HG02588 (cell line): ENCODE measurements around the gene DOCK4.

Experiments
- ATAC-seq: cut with Tn5 transposase; IDR thresholded peaks from one replicate; pipeline ENCODE4 v1.9.1; 2021; ENCODE audit warnings: mild to moderate bottlenecking, moderate library complexity; ENCODE audit not compliant: unreplicated experiment

The DOCK4 gene

DNA sequence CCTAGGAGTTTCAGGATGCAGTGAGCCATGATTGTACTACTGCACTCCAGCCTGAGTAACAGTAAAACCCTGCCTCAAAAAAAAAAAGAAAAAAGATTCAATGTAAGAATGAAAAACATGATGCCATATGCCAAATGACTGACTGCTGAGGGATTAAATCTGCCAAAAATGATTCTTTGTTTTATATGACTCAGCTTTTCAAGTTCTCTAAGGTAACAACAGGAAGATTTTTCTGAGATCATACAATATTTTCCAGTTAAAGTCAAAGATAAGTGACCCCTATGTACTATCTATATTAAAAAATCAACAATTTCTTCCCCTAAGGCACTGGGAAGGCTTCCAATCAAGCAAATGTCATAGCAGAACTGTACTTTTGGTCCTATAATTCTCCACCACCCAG lies 372.7 kb downstream of the DOCK4 start:
- ATAC-seq: no peak

DNA sequence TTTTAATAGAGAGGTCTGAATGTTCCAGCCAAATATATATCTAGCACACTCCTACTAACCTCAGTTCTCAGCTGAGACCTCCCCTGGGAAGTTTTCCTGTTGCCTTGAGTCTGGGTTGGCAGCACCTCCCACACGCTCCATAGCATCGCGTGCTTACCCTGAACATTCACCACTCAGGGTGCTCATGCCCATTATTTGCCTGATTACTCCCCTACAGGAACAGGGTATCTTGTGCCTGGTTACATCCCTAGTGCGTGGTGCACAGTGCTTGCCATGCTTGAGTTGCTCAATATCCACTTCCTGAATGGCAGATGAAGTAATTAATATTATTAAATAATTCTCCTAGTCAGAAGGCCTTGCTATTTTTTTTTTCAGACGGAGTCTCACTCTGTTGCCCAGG lies 374.0 kb downstream of the DOCK4 start:
- ATAC-seq: no peak

DNA sequence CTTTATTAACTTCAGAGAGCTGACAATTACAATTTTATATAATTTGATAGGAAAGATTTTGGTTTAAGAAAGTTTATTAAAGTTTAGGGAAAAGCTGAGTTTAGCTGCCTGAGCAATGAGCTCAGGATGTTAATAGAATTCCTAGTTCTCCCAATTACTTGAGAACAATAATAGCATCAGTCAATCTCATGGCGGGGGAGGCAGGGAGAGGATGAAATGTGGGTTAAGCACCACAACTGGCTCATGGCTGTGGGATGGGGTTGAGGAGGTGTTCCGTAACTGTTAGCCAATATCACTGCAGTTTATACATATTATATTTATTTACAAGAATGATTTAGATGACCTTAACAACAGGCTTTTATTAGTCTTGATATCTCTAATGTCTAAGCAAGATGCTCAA lies 377.0 kb downstream of the DOCK4 start:
- ATAC-seq: no peak

DNA sequence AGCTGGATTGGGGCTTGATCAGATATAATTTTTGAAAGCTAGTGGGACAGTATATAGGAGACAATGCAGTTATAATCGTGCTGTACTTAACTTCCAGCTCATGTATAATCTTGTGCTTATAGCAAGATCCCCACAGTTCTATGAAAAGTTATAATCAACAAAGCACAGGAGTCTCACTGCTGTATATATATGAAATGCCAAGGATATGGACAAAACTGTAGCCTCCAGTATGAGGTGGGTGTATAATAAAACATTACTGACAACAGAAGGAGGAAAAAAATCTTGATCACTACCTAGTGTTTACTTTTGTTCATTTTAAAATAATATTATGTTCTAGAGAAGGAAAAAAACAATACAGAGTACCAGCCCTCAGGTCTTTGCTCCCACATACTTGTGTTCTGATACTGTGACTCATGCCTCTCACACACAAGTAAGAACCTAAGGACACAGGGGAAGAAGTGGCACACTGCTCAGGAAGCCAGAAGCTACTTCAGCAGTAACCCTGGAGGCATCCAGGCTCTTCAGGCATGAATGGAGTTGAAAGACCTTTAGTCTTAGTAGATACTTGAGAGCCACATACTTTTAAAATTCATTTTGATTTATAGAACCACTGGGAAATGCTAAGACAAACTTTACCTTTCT lies 378.2 kb downstream of the DOCK4 start:
- ATAC-seq: no peak

DNA sequence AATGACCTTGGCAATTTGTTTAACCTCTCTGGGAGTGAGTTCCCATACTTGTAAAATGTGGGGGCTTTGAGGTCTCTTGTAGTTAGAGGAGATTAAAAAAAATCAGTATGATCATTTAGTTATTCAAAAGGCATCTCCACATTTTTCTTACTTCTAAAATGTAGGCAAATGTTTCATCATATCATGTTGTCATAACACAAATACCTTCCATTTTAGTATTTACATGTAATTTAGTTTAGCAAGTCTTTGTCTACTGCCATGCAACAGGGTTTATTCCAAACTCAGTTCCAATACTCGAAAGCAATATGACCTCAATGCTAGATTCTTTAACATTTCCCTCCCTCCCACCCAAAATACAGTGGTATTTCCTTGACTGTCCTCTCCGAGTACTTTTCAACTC lies 381.2 kb downstream of the DOCK4 start:
- no peak for ATAC-seq

DNA sequence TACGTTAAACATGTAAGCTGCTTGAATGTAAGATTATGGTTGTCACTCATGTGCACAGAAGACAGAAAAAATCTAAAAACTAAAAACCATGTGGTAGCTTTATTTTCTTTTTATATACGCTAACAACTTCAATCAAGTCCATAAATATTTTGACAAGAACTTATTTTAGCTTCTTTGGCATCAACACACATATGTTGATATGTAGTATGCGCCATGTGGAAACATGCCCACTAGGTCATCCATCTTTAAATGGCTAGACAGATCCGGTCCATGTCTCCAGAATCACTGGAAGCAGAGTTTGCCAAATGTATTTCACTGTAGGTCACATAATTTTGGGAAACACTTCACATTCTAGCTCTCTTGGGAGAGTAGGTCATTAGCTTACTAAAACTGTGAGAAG lies 382.4 kb downstream of the DOCK4 start:
- ATAC-seq: no peak

DNA sequence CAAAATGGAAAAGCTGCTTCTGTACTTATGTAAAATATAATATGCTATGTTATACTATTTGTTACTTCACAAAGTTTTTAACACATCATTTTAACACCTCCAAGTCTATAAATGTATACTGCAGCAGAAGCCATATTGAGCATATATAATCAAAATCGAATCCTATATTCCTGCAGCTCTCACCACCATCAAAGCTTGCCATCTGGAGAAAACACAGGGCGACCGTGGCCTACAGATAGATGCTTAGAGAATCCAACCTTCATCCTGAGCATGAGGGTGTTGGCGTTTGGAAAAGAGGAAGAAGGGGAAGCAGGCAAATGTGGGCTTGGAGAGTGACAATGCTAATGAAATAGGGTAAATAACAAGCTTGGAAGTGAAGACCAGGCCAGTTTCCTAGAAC lies 385.2 kb downstream of the DOCK4 start:
- ATAC-seq: no peak

DNA sequence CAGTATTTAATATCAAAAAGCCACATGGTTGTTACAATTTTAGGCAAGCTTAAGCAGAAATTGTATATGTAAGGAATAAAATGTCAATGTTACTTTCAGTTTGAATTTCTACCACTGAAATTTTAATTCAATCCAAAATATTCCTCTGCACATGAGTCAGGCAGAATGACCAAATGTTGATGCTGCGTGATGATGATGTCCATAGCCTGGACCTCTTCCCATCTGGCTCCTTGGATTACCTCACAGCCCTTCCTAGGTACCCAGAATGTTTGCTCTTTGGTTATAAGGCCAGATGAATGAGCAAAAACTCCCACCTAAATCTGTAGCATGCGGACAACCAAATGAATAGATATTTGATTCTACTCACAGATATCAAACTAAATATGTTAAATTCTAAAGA lies 385.6 kb downstream of the DOCK4 start:
- ATAC-seq: no peak

DNA sequence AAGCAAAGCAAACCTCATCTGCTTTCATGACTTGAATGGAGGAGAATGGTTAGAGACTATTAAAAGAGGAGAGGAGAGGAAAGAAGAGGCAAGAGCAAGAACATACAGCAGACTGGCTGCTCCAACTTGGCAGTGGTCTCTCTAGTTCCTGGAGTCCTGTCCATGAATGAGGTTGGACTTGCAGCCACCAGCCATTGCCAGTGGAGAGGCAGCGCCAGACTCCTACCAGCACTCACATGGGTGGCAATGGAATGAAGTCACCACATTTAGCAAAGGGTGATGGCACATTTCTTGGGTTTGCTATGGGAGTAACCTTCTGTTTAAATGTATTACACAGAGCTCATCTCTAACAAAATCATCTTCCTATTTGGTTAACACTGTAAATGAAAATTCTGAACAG lies 386.1 kb downstream of the DOCK4 start:
- no peak for ATAC-seq

DNA sequence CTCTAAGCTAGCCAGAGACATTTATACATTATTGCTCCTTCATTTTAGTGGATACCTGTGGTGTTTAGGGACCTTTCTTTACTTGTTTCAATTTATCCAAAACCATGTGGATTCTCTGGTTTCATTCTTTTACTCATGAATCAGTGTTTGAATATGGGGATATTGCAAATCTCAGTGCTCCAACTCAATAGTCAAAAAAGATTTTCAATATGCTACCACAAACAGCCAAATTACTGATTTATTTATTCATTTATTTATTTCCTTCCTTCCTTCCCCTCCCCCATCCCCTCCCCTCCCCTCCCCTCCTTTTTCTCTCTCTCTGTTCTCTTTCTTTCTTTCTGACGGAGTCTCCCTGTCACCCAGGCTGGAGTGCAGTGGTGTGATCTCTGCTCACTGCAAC lies 390.8 kb downstream of the DOCK4 start:
- ATAC-seq: no peak

DNA sequence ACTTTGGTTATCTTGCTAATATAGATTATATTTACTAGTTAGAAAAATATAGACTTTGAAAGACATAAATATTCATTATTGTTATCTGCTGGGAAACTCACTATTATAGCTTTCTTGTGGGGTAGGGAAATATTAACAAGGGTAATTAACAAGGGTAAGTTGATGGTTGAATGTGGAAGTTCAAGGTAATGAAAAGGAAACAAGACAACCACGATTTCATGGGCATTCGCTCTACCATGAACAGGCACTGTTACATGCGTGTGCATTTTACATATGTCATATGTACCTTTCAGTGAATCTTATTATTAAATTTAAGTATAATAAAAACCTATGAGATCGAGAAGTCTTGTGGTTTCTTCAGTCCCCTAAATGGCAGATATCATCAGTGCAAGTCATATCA lies 392.9 kb downstream of the DOCK4 start:
- no peak for ATAC-seq

DNA sequence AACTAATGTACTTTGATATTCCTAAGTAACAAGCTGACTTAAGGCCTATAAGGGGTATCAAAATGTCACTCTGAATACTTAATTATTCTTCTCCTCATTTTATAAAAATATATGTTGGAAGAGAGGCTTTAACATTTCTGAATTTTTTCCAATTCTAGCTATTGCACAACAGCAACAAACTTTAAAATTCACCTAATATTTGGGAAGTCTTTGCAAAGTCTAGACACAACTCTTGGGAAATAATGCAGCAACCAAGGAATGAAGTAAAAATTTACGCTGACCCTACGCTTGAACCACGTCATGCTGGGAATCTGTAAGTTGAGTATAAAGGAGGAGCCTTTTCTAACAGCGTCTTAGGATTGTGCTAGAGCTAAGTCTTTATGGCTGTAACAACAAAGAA lies 400.0 kb downstream of the DOCK4 start:
- no peak for ATAC-seq

DNA sequence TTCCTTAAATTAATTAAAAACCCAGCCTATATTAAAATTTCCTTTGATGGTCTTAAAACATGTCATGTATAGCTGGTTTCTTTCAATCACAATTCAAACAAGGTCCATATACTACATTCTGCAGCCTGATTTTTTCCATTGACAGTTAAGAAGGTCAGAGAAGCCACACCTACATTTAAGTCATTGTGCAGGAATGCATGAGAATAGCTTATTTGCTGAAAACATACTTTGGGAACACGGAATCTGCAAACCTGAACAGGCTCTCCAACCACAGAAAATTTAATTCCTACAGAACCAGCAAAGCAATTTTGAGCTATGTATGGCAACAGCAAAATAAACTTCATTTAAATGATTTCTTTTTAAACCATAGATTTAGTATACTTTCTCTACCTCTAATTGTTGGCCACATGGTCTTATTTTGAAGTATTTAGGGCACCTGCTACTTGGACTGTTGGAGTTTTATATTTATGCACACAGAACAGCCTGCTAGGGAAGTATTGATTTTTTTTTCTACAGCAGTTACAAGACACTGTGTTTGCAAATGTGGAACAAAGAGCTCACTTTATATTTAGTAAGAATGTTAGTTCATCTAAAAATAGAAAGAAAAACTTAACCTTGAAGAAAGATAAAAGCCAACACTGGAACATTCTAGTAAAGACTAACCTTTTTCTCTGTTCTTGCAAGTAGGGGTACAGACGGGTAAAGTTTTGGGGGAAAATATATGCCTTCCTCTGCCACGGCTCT lies 403.0 kb downstream of the DOCK4 start:
- no peak for ATAC-seq

DNA sequence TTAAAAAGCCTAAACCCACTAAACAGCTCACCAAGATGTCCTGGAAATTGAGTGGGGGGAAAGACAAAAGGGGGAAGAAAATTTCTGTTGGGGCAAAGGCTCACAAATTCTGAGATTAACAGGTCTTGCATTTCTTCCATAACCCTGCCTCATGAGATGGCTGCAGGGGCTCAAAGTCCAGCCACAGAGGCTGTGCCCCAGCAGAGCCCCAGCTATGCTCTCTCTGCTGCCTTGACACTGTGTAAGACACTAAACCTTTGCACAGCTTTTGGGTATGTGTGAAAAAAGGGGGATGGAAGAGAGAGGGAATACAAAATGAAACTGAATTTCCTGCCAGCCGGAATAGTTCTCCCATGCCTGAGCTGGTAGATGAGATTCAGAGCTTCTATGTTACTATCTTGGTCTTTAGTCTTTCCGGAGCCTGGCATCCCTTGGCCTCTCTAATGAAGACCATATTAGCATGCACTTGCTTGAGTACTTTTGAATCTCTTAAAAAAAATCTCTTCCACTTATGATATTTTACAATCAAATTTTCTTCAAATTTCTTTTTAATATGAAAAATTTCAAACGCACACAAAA lies 403.9 kb downstream of the DOCK4 start:
- no peak for ATAC-seq

DNA sequence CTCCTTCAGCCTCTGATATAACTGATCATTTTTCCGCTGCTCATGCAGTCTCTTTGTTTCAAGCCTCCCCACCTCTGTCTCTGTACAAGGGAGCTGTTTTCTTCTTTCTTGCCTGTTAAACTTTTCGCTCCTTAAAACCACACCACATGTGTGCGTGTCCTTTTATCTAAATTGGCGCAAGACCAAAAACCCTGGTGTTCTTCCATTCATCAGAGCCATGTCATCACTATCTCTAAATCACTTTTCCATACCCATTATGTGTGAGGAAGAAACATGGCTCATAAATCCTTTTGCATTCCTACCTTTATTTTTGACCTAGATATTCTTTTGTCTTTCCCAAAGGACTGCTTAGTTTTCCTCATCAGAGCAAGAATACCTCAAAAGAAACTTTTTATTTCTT lies 404.9 kb downstream of the DOCK4 start:
- ATAC-seq: no peak

DNA sequence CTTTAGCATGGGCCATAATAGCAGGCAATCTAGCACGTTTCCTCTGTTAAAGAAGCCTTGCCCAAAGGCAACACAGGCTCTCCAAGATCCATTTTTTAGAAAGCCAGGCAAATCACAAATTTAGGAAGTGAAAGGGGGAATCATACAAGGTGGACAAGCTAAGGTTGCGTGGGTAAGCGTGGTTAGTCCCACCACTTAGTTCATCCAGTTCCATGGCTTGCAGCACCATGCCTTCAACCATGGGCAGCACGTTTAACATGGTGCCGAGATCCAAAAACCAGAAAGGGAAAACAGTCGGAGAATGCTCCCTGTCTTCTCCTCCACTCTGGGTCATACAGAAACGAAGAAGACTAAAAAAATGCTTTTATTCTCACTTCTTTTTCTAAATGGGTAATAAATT lies 409.5 kb downstream of the DOCK4 start:
- ATAC-seq: no peak

DNA sequence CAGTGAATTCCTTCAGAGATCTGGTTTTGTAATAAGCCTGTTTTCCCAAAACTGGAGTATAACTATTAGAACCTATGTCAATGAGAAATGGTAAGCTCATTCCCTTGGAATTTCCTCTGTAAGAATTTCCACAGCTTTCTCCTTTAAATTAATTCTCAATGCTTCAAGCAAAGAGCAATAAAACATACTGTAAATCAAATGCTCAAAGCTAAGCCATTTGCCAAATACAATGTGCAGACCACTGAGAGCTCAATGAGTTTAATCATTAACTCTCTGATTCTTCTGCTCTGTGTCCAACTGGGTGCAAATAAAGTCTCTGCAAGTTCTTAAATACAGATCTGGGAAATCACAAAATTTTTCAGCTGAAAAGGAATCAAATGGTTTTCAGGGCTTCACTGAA lies 416.3 kb downstream of the DOCK4 start:
- no peak for ATAC-seq

DNA sequence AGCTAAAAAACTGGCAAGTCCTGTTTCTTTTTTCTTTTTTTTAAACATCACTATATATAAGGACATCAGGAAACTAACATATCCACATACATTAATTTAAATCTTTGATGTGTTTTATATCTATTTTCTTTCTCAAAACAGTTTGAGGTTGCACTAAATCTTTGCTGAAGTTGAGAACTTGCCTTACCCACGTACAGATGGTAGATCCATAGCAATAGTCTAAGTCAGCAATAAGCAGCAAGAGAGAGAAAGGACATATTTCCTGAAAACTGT lies 417.2 kb downstream of the DOCK4 start:
- no peak for ATAC-seq

DNA sequence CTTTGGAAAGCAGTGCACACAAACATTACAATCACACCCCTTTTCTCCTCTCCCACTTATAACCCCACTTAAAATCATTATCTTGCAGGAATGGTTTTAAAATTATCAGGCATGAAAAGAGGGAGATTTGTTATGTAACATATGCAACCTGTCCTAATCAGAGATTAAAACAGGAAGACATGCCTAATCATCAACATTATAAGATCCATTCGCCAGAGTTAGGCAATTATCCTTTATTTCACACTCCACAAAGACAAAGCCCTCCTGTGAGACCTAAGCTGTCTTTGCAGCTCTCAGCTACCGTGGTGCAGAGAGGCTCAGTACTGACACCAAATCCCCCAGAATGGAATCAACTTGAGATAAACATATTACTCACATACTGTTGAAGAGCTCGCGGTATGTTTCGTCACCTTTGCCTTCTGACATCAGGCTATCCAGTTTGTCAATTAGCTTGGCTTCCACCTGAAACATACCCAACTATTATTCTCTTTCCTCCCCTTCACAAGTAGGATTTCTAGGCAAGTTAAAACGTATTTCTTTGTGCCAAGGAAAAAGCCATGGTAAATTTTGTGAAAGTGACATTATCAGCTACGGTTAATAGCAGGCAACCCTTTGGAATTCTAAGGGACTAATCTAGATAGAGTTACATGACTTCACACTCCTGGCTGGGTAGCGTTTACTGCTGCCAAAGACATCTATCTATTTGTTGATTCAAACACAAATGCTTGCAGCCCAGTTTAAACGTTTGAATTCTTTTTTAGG lies 417.7 kb downstream of the DOCK4 start:
- no peak for ATAC-seq

DNA sequence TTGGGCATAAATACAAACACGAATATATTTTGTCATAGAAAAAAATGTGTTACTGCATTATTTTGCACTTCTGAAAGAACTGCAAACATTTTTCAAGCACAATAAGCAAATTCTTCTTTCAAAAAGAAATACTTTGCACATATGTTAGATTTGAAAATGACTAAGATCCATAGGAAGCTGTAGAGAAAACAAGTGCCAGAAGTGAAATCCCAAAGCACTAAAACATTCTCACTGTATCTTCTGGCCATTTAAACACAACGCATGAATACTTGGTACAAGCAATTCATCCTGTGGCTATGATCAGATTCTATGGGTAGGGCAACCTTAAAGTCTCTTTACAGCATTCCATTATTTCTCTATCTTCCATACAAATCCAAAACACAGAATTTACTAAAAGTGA lies 418.5 kb downstream of the DOCK4 start:
- ATAC-seq: no peak

DNA sequence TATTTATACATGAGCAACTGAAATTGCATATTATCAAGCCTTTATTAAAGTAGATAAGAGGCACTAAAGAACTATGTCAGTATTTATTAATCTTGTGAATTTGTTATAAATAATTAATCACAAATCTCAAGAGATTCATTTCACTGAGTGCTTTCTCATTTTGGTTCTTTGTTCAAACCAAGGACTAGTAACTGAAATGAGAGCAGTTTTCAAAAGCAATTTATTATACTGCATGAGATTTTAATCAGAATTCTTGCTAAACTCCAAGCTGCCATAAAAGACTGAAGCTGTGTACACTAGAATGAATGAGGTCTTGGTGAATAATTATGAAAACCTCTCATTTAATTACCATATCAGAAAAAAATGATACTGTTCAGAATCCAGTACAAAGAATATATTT lies 419.1 kb downstream of the DOCK4 start:
- ATAC-seq: no peak

DNA sequence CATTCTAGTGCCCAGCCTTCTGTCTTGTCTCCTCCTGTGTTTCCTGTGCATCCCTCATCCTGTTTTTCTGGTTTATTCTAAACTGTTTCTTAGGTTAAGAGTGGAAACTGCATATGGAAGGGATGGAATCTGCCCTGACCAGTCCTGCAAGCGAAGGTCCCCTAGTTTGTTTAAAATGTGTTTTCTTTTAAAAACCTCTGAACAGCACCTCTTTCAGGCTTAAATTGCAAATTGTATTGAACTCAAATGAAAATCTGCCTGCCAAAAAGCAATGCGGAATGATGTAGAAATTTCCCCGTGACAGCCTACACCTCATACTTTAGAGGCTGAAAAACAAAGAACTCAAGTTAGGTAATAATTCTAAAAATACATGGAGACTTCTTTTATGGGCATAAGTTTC lies 421.1 kb downstream of the DOCK4 start:
- no peak for ATAC-seq
